Urinary bladder (tissue), 4 donors: ENCODE measurements around the gene SGCA. TPM values are rescaled to one million over a fixed set of nuclear protein-coding genes. Genes with fewer than 3 reads are reported as not detected.

Source experiments
- DNase-seq: peaks from one replicate; pipeline ENCODE4 v3.0.0-alpha.2; 2015; ENCODE audit errors: extremely low spot score
- H3K27ac ChIP-seq: one replicate; pipeline ENCODE4 v1.5.1; 2013; ENCODE audit warnings: low read depth, mild to moderate bottlenecking, moderate library complexity
- H3K36me3 ChIP-seq: one replicate; pipeline ENCODE4 v1.6.1; 2013; ENCODE audit warnings: mild to moderate bottlenecking, moderate library complexity; ENCODE audit not compliant: insufficient read depth
- H3K4me1 ChIP-seq: one replicate; pipeline ENCODE4 v1.6.1; 2013; ENCODE audit warnings: mild to moderate bottlenecking, moderate library complexity; ENCODE audit not compliant: insufficient read depth
- H3K4me3 ChIP-seq: one replicate; pipeline ENCODE4 v1.5.1; 2013; ENCODE audit warnings: low read depth, low read length
- WGBS: extraction: QIAGEN DNeasy Blood & Tissue Kit; methylation state at CpG from one replicate; pipeline ENCODE4 v1.1.7; 2013; 5-methylcytosine and 5-hydroxymethylcytosine counted together
- polyA plus RNA-seq: library from polyadenylated mRNA; stranded (reverse); fragments of 200-250 nt; gene quantifications from one replicate; pipeline ENCODE4 v1.2.3, GENCODE V29; 2013
- total RNA-seq: library from RNA; depleted of rRNA; stranded (reverse); fragments of >200 nt; gene quantifications from one replicate; pipeline ENCODE4 v1.2.3, GENCODE V29; 2014
- donor health status: healthy with polysubstance abuse.
- donor health status: healthy.

Gene SGCA
- total and polyA plus RNA-seq, 2 donors = 15.4 to 89.1 TPM

DNA sequence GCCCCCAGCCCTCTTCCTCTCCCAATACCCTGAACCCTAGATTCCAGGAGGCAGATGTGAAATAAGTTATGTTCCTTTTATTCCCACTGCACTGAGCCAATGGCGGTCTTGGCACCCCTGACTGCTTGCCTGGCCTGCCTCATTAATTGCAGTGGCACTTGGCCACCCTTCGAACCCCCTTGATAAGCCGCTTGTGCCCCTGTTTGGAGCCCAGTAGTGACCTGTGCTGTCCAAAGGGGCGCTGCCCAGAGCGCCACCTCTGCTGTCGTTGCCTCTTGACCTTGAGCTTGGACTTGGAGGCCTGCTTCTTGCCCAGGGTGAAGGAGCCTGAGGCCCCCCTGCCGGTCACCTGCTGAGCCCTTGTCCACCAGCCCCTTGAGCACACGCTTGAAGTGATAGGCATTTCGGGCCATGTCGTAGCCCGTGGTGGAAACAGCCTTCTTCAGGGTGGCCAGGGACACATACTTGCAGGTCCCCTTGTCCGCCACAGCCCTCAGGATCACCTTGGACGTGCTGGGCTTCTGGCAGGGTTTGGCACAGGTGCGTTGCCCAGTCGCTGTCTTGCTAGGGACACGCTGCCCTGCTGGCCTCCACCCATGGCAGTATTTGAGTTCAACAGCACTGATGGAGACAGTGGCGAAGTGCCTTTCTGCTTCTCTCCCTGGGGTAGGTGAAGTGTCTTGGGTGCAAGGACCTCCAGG is 5.7 kb downstream of the SGCA start:
- Histone ChIP-seq H3K36me3 (no peaks in the 10 kb centered on the region), H3K4me1 (no peaks in the 10 kb centered on the region), H3K27ac (no peak overlapping the region), H3K4me3 (no peak overlapping the region)
- WGBS = 93% methylated on average over 17 of the region's 17 CpGs
- no peak for DNase-seq

DNA sequence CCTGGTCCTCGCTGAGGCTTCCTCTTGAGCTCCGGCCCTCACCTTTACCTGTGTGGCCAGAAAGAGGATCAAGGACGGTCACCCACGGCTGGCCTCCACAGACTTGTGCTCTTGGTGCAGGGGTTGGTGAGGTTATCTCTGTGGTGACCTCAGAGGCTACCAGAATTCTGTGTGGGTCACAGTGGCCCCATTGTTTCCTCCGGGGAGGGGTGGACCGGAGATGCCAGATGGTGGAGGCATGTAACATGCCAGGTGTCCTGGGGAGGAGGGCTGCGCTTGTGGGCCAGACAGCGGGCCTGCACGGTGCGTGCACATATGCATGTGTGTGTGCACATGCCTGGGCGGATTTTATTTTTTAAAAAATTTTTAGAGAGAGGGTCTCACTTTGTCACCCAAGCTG is 6.3 kb downstream of the SGCA start:
- WGBS = 91% methylated on average over 11 of the region's 11 CpGs
- Histone ChIP-seq H3K27ac (no peak overlapping the region), H3K4me1 (no peaks in the 10 kb centered on the region)

DNA sequence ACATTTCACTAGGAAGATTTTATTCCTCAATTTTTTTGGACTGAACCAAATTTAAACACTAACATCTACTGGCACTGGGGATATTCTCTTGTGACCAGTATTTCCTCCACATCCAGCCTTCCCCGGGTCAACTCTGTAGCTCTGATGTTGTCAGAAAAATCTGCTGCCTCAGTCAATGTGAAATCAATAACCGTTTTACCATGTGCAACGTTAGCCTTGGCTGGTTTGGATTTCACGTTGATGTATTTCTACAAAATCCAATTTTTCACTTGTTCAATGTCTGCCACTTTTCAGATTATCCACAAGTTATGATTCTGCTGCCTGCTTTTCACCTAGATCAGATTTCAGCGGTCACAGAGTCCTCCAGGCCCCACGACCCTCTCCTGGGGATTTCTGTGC is 7.1 kb downstream of the SGCA start:
- no peaks in the 10 kb centered on the region for H3K4me1 ChIP-seq

More for the DNA sequence above, 6.3 kb downstream of the SGCA start:
- Histone ChIP-seq H3K36me3 (no peaks in the 10 kb centered on the region), H3K4me3 (no peak overlapping the region)
- DNase-seq = no peak

DNA sequence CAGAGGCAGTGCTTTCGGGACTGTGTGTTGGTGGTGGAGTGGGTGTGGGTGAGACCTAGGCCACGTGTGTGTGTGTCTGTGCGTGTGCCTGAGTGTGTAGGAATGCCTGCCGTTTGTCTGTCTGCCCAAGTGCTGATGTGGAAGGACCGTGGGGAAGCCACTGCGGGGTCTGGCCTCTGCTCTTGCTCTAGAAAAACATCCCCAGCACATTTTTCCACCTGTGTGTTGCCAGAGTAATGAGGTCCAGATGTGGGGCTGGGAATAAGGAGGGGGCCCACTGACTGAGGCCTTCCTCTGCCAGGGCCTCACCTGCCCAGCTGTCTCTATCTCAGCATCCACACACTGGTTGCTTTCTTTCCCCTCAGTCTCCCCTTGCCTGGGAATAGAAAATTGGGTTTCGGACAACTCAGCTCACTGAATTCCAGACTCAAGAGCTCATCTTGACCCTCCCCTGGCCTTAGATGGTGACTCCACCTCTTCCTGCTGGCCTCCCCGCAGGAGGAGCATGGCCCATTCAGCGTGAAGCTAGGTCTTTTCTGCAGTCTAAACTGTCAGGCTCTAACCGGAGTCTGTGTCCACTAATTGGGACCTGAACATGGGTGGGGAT is 7.6 kb downstream of the SGCA start:
- H3K4me1 ChIP-seq = no peaks in the 10 kb centered on the region
- 26% methylated on average over 10 of the region's 10 CpGs for WGBS
- no peak overlapping the region for H3K4me3 ChIP-seq
- H3K36me3 ChIP-seq = no peaks in the 10 kb centered on the region
- no peak for DNase-seq
- H3K27ac ChIP-seq = peak overlapping the region; percentile 87

More for the DNA sequence above, 7.1 kb downstream of the SGCA start:
- no peak for DNase-seq
- H3K36me3 ChIP-seq = no peaks in the 10 kb centered on the region
- H3K4me3 ChIP-seq = no peak overlapping the region
- H3K27ac ChIP-seq = peak overlapping the region; percentile 87
- whole genome bisulfite sequencing = 54% methylated on average over 6 of the region's 6 CpGs

DNA sequence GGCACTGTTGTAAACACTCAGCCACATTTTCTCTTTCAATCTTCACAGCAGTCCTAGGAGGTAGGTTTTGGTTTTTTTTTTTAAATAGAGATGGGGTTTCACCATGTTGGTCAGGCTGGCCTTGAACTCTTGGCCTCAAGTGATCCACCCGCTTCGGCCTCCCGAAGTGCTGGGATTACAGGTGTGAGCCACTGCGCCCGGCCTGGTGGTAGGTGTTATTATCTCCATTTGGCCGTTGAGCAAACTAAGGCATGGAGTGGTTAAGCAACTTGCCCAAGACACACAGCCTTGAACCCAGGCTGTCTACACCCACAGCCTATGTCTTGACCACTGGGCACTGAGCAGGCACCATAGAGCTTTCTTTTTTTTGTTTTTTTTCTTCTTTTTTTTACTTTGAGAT is 8.6 kb downstream of the SGCA start:
- Histone ChIP-seq H3K36me3 (no peaks in the 10 kb centered on the region), H3K4me3 (no peak overlapping the region), H3K27ac (no peak overlapping the region), H3K4me1 (no peaks in the 10 kb centered on the region)
- DNase-seq = no peak
- 78% methylated on average over 6 of the region's 6 CpGs for WGBS

DNA sequence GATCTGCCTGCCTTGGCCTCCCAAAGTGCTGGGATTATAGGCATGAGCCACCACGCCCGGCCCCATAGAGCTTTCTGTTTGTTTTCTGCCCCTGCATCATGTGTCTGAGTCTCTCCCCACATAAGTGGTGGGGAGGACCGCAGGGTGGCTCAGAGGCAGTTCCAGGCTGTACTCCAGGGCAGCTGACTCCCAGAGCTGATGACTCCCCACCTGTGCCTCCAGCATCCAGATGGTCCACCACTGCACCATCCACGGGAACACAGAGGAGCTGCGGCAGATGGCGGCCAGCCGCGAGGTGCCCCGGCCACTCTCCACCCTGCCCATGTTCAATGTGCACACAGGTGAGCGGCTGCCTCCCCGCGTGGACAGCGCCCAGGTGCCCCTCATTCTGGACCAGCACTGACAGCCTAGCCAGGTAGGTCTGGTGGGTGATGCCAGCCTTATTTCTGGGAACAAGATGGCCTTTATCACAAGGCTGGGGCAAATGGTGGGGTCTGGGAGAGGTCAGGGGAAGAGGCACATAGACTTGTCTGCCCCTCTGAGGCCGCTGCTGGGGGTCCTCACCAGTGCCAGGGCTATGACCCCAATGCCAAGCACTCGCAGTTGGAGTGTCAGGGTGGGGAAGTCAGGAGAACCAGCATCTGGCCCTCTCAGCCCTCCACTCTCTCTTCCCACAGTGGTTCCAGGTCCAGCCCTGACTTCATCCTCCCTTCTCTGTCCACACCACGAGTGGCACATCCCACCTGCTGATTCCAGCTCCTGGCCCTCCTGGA is 9.4 kb downstream of the SGCA start:
- Histone ChIP-seq H3K4me3 (no peak overlapping the region), H3K27ac (peak overlapping the region; percentile 16), H3K4me1 (no peaks in the 10 kb centered on the region), H3K36me3 (no peaks in the 10 kb centered on the region)
- 89% methylated on average over 16 of the region's 16 CpGs for WGBS
- DNase-seq = no peak

DNA sequence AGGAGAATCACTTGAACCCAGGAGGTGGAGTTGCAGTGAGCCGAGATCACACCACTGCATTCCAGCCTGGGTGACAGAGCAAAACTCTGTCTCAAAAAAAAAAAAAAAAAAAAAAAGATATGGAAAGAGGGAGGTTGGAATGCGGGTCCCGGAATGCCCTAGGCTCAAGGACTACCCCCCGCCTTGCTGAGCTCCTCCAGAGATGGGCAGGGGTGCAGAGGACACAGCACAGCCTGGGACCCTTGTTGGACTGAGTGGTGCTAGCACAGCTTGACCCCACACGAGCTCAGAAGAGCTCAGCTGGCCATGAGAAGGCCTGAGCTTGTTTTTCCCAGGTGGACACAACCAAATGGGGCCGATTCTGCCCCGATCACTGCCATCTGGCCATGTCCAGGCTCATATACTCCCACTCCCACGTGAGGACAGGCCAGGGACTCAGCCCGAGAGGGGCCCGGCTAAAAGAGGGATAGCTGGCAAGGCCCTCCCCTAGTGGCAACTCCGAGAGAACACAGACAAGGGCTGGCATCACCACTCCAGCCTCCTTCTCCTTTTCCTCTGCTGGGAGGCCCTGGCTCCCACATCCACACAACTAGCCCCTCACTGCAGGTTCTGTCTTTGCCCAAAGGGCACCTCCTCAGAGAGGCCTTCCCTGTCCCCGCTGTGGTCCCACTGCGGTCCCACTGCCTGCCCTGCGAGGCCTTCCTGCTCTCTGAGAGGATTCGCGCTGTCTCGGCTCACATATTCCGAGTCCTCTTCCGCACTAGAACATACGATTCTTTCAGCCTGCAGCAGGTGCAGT is 11.0 kb downstream of the SGCA start:
- WGBS = 84% methylated on average over 20 of the region's 20 CpGs
- Histone ChIP-seq H3K36me3 (no peaks in the 10 kb centered on the region), H3K27ac (peak overlapping the region; percentile 13), H3K4me3 (no peak overlapping the region), H3K4me1 (no peaks in the 10 kb centered on the region)
- no peak for DNase-seq

DNA sequence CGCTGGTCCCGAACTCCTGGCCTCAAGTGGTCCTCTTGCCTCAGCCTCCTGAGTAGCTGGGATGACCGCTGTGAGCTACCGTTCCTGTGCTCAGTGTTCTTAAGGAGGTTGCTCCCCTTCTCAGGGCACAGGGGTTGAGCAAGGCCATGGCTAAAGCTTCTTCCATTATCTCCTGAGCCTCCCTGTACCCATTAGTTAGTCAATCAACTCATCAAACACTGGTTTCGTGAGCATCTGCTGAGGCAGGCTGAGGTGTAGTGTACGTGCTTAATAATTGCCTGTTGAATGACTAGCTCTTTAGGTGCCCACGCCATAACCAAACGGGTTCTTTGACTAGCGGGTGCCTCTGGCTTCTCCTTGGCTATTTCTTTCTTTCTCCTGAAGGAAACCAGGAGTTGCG is 11.7 kb downstream of the SGCA start:
- 73% methylated on average over 10 of the region's 10 CpGs for WGBS
- Histone ChIP-seq H3K36me3 (no peaks in the 10 kb centered on the region), H3K27ac (peak overlapping the region; percentile 72), H3K4me3 (no peak overlapping the region), H3K4me1 (no peaks in the 10 kb centered on the region)
- no peak for DNase-seq

DNA sequence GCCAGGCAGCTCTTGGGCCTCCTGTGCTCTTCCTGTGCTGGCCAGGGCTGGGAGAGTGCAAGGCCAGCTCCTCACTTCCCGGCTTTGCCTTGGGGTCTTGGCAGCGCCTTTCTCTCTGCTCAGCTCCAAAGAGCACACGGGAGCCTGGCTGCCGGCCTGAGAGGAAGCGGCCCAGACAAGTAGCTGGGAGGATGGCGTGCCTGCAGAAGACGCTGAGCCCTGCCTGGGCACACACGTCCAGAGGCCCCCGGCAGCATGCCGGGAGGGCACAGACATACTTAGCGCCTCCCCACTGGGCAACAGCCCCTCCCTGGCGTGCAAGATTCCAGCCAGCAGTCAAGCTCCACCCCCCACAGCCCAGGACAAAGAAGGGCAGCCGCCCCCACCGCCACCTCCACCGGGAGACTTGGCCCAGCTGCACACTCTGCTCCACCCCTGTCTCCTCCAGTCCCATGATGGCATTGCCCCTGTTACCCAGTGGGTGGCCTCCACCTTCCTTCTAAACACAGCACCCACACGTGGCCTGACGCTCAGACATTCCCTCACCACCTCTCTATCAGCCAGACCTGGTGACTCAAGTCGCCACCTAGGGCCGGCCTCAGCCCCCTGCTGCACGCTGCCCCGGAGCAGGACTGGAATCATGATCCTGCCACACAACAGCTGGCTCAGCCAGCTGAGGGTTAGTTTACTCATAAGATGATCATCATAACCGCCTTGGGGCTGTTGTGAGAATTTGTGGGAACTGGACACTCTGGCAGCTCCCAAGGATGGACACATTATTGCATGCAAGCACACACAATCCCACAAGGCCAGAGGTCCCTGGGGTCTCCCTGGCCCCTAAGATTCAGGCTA is 12.4 kb downstream of the SGCA start:
- WGBS = 8% methylated on average over 22 of the region's 22 CpGs
- DNase-seq = peak; percentile 56
- no peaks in the 10 kb centered on the region for H3K36me3 ChIP-seq
- no peaks in the 10 kb centered on the region for H3K4me1 ChIP-seq
- H3K27ac ChIP-seq = peak overlapping the region; percentile 72
- no peak overlapping the region for H3K4me3 ChIP-seq

DNA sequence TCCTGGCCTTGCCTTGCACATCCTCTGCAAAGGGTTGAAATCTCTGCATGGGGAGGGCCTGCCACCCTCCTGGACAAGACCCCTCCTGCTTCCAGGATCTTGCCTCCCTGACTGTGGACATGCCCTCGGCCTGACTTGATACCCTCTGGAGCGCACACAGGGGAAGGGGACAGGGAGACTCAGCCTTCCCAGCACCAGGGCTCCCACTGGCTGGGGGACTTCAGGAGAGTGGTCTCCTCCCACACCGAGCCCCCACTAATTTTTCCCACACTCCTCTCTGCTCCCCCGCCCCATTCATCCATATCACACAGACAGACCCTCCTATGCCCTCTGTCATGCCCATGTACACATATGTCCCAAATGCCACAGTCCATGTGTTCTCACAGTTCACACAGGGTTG is 14.3 kb downstream of the SGCA start:
- DNase-seq = no peak
- H3K27ac ChIP-seq = no peak overlapping the region
- 92% methylated on average over 4 of the region's 4 CpGs for WGBS
- H3K4me1 ChIP-seq = no peaks in the 10 kb centered on the region
- no peak overlapping the region for H3K4me3 ChIP-seq
- no peaks in the 10 kb centered on the region for H3K36me3 ChIP-seq

DNA sequence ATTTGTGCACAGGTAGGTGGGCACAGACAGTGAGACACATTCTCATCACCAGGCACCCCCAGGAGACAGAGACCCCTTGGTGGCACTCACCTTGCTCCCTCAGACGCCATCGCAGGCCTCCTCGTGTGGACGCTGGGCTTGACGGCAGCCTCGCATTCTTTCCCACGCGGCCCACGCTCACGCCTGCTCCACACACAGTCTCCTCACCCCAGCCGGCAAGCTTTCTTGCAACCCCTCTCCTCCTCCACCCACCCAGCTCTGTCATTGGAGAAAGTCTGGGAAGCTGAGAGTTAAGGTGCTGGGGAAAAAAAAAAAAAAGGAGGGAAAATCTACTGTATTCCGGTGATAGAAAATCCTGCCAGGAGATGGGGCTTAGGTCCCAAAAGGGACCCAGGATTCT is 14.8 kb downstream of the SGCA start:
- Histone ChIP-seq H3K4me3 (no peak overlapping the region), H3K27ac (no peak overlapping the region), H3K36me3 (no peaks in the 10 kb centered on the region), H3K4me1 (no peaks in the 10 kb centered on the region)
- DNase-seq = no peak
- WGBS = 75% methylated on average over 12 of the region's 12 CpGs

DNA sequence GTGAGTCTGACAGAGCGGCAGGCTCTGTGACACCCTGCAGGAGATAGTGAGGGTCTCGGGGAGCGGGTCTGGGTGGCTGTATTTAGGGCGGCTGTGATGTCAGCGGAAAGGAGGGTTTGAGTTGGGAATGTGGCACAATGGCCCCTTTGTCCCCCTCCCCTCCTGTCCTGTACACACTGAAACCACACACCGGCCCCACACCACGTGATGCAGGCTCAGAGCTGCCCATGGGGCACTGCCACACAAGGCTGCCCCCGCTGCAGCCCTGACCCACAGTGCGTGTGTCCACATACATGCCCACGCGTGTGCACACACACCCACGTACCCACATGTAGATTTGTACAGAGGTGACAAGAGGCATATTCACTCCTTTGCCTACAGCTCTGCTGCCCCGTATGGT is 15.3 kb downstream of the SGCA start:
- 75% methylated on average over 13 of the region's 13 CpGs for WGBS
- Histone ChIP-seq H3K36me3 (no peaks in the 10 kb centered on the region), H3K4me1 (no peaks in the 10 kb centered on the region), H3K27ac (no peak overlapping the region), H3K4me3 (no peak overlapping the region)
- DNase-seq = no peak
